Gastrocnemius medialis (tissue), 4 donors: ENCODE data around the gene FANCD2. TPM values are rescaled to one million over a fixed set of nuclear protein-coding genes. Genes with fewer than 3 reads are reported as not detected.
"Not testable (repeated sequence)": the region's sequence is repeated elsewhere in the genome, so short reads cannot be mapped to it uniquely, and the experiment has no call there.

Experiments
- ATAC-seq, 2 donors: fragments of 150-250 bp; one replicate each; pipeline ENCODE4 v1.9.1; 2016
- DNase-seq, 2 donors: peaks; one replicate each; pipeline ENCODE4 v3.0.0-alpha.2; 2019
- H3K27ac ChIP-seq, 4 donors: fragments of 200-600 bp; sonication (generic); 1 replicate in 1 of 4; 2 replicates in 3 of 4; pipeline ENCODE4 v1.5.1; 2016 to 2018; ENCODE audit warnings: mild to moderate bottlenecking in 2 of 4, moderate library complexity in 1 of 4
- H3K27me3 ChIP-seq, 3 donors: fragments of 200-600 bp; sonication (generic) in 2 of 3; 1 replicate in 1 of 3; 2 replicates in 2 of 3; pipeline versions ENCODE4 v1.5.1 to v1.6.0; 2016 to 2019; ENCODE audit warnings: mild to moderate bottlenecking in 1 of 3, moderate library complexity in 1 of 3
- H3K36me3 ChIP-seq, 2 donors: fragments of 200-600 bp; sonication (generic) in 1 of 2; one replicate each; pipeline ENCODE4 v1.5.1; 2017 to 2018
- H3K4me1 ChIP-seq, 2 donors: fragments of 200-600 bp; sonication (generic) in 1 of 2; one replicate each; pipeline ENCODE4 v1.5.1; 2016 to 2017; ENCODE audit warnings: mild to moderate bottlenecking in 2 of 2
- H3K4me3 ChIP-seq, 4 donors: fragments of 200-600 bp; sonication (generic) in 3 of 4; 1 replicate in 1 of 4; 2 replicates in 3 of 4; pipeline ENCODE4 v1.5.1; 2016 to 2019; ENCODE audit warnings: mild to moderate bottlenecking in 2 of 4
- H3K9me3 ChIP-seq, 3 donors: fragments of 200-600 bp; sonication (generic) in 2 of 3; 1 replicate in 1 of 3; 2 replicates in 2 of 3; pipeline ENCODE4 v1.5.1; 2016 to 2019
- CTCF ChIP-seq, 5 experiments: fragments of 450-650 bp in 3 of 5; fragments of 200-600 bp in 2 of 5; sonication (generic) in 2 of 5; IDR thresholded peaks in 4 of 5; conservative IDR thresholded peaks in 1 of 5; 1 replicate in 4 of 5; 2 replicates in 1 of 5; pipeline ENCODE4 v1.5.1; 2016 to 2019; ENCODE audit warnings: antibody characterized with exemption in 5 of 5, mild to moderate bottlenecking in 3 of 5, moderate library complexity in 3 of 5
- POLR2A ChIP-seq, 2 donors: fragments of 450-650 bp; IDR thresholded peaks; one replicate each; pipeline ENCODE4 v1.6.1; 2017; ENCODE audit warnings: antibody characterized with exemption in 2 of 2, mild to moderate bottlenecking in 2 of 2, moderate library complexity in 2 of 2
- in situ Hi-C, 4 donors: fragments of 200-750 bp; cut with MboI; loops; one replicate each; pipeline versions ENCODE4 v1.15.0 to v1.8.0; 2017; ENCODE audit warnings: low sequenced_read_pairs in 4 of 4
- intact Hi-C: fragments of 100-400 bp; cut with DNase I; formaldehyde crosslinking; loops from one replicate; pipeline ENCODE4 v1.15.1; 2023; ENCODE audit warnings: low total_unique reads
- total RNA-seq, 4 donors: library from RNA; depleted of rRNA; stranded (reverse); fragments of >200 nt; gene quantifications; one replicate each; pipeline versions ENCODE4 v1.1.0 to v1.2.3, GENCODE V29; 2016

FANCD2 gene
- total RNA-seq, 4 donors from 2014 or later: 0.46 to 1.3 (median 0.58) TPM; not detected in 1

- in situ Hi-C loops (loop anchor here in 1 of 4 donors (10.0 kb wide), 1 partner anchor 1824 kb away; no protein-coding TSS in a partner anchor), intact Hi-C loops (no loop called here)
- H3K4me3 ChIP-seq: no peak overlapping the region
- H3K27me3 ChIP-seq: no peaks in the 10 kb centered on the region
- ATAC-seq (no peak), DNase-seq (no peak)
- no peaks in the 10 kb centered on the region for H3K36me3 ChIP-seq
- H3K4me1 ChIP-seq: no peaks in the 10 kb centered on the region
- TF ChIP-seq CTCF (IDR thresholded peaks at IDR 0.05 in 4 of 5, conservative IDR thresholded peaks at IDR 0.05 in 1 of 5): no peak
- no peak overlapping the region for H3K27ac ChIP-seq
- no peaks in the 10 kb centered on the region for H3K9me3 ChIP-seq
These were observed 14.8 kb downstream of the FANCD2 start for GRCh38 chr3:10041034-10041433.

GRCh38 chr3:10047876-10048275, 21.6 kb downstream of the FANCD2 start:
- H3K4me1 ChIP-seq: no peaks in the 10 kb centered on the region
- no peaks in the 10 kb centered on the region for H3K9me3 ChIP-seq
- no peak for ATAC-seq
- H3K27me3 ChIP-seq: no peaks in the 10 kb centered on the region
- H3K4me3 ChIP-seq: no peak overlapping the region
- intact Hi-C loops: no loop called here
- no peak for DNase-seq
- no peak for TF ChIP-seq CTCF (IDR thresholded peaks at IDR 0.05 in 4 of 5, conservative IDR thresholded peaks at IDR 0.05 in 1 of 5)
- TF ChIP-seq POLR2A (IDR thresholded peaks at IDR 0.05): no peak
- in situ Hi-C loops: loop anchor here in 1 of 4 donors (10.0 kb wide), 1 partner anchor 1817 kb away; no protein-coding TSS in a partner anchor
- H3K27ac ChIP-seq: no peak overlapping the region
- H3K36me3 ChIP-seq: no peaks in the 10 kb centered on the region

- H3K4me3 ChIP-seq, H3K9me3 ChIP-seq, H3K27ac ChIP-seq, H3K36me3 ChIP-seq, H3K4me1 ChIP-seq, intact Hi-C loops, H3K27me3 ChIP-seq, DNase-seq, ATAC-seq, in situ Hi-C loops: not testable (repeated sequence)
These were observed 26.8 kb downstream of the FANCD2 start for GRCh38 chr3:10053054-10053453.

- Histone ChIP-seq H3K27me3 (no peaks in the 10 kb centered on the region), H3K36me3 (no peaks in the 10 kb centered on the region), H3K9me3 (no peaks in the 10 kb centered on the region), H3K27ac (no peak overlapping the region), H3K4me3 (no peak overlapping the region), H3K4me1 (no peaks in the 10 kb centered on the region)
- DNase-seq: no peak
- ATAC-seq: no peak
- in situ Hi-C loops (no loop called here), intact Hi-C loops (no loop called here)
- TF ChIP-seq POLR2A (IDR thresholded peaks at IDR 0.05): no peak
- no peak for TF ChIP-seq CTCF (IDR thresholded peaks at IDR 0.05 in 4 of 5, conservative IDR thresholded peaks at IDR 0.05 in 1 of 5)
These were observed 28.9 kb downstream of the FANCD2 start for GRCh38 chr3:10055097-10055496.

GRCh38 chr3:10070077-10070476, 43.8 kb downstream of the FANCD2 start:
- H3K4me3 ChIP-seq, H3K4me1 ChIP-seq, H3K27ac ChIP-seq, H3K27me3 ChIP-seq, ATAC-seq, H3K9me3 ChIP-seq, in situ Hi-C loops, DNase-seq, H3K36me3 ChIP-seq, intact Hi-C loops: not testable (repeated sequence)

GRCh38 chr3:10074666-10075065, 48.4 kb downstream of the FANCD2 start:
- DNase-seq (no peak), ATAC-seq (no peak)
- Histone ChIP-seq H3K27ac (no peak overlapping the region), H3K27me3 (no peaks in the 10 kb centered on the region), H3K36me3 (no peaks in the 10 kb centered on the region), H3K4me3 (no peak overlapping the region), H3K4me1 (no peaks in the 10 kb centered on the region), H3K9me3 (no peaks in the 10 kb centered on the region)
- in situ Hi-C loops: no loop called here
- TF ChIP-seq POLR2A (IDR thresholded peaks at IDR 0.05) (no peak), CTCF (IDR thresholded peaks at IDR 0.05 in 4 of 5, conservative IDR thresholded peaks at IDR 0.05 in 1 of 5) (no peak)
- intact Hi-C loops: no loop called here
